ENCODE results near the gene MLST8.

Gene MLST8

DNA sequence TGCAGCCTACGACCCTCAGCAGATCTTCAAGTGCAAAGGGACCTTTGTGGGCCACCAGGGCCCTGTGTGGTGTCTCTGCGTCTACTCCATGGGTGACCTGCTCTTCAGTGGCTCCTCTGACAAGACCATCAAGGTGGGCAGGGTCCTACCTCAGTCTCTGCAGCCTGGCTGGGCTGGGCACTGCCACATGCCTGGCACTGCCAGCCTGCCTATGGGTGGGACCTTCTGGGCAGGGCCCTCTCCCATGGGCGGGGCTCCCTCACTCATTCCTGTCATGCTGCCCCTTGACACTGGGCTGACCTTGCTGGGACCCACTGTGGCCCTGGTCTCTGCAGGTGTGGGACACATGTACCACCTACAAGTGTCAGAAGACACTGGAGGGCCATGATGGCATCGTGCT, 31.3 kb upstream of the MLST8 start:
- DNase-seq: no peak

DNA sequence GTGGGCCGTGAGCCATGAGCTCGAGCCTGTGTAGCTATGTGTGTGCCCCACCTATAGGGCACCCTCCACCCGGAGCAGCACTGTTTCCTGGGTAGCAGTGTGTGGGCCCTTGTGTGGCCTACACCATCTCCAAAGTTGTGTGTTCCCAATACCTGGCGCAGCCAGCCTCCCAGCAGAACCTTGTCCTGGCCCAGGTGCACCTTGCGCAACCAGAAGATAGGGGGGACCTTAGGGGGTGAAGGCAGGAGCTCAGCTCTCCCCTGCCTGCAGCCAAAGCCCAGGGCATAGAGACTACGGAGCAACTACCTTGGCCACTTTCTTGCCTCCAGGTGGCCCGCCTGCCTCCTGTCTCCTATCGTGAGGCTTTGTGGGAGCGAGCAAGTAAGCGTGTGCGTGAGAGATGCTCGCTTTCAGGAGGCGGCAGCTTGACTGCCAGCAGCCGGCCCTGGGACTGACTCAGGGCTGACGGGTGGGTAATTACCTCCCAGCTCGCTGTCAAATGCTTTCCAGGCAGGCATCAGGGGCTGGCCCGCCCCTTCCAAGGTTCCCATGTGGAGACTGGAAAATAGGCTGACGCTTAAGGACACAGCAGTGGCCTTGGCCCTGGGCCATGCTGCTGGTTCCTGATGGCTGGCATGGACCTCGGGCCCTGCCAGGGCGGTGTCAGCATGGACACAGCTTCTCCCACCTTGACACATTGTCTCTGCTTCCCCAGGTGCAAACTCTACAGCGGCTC, 30.7 kb upstream of the MLST8 start:
- no peak for DNase-seq

DNA sequence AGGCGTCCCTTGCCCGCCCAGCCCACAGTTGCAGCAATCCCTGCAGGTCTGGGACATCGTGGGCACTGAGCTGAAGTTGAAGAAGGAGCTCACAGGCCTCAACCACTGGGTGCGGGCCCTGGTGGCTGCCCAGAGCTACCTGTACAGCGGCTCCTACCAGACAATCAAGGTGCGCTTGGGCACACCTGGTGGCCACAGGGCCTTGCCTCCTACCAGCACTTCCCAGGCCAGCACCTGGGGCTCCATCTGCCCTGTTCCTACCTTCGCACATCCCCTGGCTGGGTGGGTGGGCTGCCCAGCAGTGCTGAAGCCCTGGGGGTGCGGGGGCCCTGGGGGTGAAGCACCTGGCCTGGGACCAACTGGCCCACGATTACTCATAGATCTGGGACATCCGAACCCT, 29.8 kb upstream of the MLST8 start:
- no peak for DNase-seq

DNA sequence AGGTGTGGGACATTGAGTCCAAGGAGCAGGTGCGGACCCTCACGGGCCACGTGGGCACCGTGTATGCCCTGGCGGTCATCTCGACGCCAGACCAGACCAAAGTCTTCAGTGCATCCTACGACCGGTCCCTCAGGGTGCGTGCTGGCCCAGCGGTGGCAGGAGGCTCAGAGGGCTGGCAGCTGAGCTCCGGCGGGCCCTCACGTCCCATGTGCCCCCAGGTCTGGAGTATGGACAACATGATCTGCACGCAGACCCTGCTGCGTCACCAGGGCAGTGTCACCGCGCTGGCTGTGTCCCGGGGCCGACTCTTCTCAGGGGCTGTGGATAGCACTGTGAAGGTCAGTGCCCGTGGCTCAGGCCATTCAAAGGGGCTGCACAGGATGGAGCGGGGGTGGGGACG, 29.2 kb upstream of the MLST8 start:
- no peak for DNase-seq

DNA sequence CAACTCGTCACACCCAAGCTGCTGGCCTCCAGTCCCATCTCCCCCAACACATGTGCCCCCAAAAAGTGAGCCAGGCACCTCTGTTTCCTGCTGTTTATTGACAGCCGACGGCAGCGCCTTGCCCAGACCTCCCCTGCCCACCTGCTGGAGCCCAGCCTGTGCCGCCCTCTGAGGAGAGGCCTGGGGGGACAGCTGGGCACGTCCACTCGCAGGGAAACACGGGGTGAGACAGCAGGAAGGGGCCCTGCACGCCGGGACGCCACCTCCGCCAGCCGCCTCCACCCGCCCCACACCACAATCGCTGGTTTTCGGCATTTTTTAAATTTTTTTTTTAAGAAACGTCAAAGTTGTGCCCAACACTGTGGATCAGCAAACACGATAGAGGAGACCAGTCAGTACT, 28.2 kb upstream of the MLST8 start:
- DNase-seq: no peak

DNA sequence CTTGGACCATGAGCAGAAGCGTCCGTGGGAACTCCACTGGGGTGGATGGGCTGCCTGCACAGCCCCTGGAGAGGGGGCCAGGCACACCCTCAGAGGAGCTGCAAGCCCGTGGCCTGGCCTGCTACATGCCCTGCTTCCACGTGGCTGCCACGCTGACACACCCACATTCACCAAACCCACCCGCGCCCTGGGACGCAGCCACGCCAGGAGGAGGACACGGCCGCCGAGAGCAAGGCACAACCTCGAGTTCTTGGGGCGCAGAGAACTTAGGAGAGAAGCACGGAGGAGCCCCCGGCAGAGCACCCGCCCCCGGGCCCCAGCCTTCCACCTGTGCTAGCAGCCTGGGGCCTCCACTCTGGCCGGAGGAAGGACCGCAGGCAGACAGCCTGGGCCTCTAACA, 27.7 kb upstream of the MLST8 start:
- no peak for DNase-seq

DNA sequence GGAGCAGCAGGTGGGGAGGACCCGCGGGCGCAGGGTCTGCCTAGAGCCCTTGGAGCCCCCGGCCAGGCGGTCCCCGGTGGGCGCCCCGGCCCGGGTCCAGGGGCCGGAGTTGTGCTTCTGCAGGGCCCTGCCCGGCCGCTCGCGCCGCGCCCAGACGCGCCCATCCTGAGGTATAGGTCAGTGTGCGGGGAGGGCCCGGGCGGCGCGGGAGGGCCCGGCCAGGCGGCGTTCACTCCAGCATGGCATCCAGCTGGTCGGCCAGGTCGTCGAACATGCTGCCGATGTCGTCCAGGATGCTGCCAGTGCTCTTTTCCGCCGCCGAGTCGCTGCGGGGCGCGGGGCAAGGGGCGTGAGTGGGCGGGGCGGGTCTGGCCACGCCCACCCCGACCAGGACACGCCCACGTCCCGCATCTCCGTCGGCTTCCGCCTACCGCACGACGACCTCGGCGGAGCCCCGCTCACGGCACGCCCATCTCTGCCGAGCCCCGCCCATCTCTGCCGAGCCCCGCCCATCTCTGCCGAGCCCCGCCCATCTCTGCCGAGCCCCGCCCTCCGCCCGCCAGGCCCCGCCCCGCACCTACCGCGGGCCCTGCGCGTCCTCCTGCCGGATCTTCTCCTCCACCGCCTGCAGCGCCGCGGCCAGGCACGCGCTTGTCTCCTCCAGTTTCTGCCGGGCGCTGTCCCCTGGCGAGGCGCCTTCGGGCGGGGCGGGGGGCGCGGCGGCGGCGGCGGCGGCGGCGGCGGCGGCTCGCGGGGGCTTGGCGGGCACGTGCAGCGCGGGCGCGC, 26.7 kb upstream of the MLST8 start:
- DNase-seq: no peak

DNA sequence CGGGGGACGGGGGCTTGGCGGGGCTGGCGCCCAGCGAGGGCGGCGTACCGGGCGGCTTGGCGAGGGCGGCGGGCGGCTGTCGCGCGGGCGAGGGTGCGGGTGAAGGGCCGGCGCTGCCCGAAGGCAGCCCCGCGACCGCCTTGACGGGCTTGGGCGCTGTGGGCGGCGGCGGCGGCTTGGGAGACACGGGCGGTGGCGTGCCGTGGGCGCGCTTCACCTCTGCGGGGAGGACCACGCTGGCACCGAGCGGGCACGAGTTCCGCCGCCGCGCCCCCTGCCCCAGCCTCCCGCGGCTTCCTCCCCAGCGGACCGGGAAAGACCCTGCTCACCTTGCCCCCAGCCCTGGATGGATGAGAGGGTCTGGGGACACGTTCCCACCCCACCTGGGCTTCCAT, 26.1 kb upstream of the MLST8 start:
- DNase-seq: no peak

DNA sequence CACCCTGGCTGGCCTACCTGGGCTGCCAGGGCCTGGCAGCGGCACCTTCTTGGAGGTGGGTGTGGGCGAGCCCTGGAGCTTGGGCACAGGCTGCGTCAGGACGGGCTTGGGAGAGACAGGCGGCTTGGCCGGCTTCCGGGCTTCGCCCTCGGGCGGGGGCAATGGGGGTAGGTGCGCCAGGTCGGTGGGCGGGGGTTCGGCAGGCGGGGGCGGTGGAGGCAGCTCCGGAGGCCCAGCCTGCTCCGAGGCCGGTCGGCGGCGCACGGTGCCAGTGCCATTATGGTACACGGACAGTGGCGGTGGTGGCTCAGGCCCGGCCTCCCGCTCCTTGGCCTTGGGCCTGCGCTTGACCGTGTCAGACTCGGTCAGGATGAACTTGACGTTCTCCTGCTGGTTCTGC, 25.7 kb upstream of the MLST8 start:
- DNase-seq: no peak

DNA sequence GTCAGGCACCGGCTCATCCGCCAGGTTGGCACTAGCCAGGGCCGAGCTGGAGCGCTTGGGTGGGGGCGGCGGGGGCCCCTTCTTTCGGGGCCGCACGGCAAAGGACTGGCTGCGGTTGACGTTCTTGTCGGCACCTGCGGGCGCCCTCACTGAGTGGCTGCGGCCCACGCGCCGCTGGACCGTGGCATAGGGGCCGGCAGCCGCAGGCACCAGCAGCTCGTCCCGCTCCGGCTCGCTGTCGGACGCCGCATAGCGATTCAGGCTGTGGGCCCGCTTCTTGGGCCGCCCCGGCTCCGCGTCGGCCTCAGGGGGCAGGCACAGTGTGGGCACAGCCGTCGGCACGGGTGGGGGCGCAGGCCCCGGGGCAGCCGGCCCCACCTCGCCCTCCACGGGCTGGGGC, 24.8 kb upstream of the MLST8 start:
- DNase-seq: no peak

DNA sequence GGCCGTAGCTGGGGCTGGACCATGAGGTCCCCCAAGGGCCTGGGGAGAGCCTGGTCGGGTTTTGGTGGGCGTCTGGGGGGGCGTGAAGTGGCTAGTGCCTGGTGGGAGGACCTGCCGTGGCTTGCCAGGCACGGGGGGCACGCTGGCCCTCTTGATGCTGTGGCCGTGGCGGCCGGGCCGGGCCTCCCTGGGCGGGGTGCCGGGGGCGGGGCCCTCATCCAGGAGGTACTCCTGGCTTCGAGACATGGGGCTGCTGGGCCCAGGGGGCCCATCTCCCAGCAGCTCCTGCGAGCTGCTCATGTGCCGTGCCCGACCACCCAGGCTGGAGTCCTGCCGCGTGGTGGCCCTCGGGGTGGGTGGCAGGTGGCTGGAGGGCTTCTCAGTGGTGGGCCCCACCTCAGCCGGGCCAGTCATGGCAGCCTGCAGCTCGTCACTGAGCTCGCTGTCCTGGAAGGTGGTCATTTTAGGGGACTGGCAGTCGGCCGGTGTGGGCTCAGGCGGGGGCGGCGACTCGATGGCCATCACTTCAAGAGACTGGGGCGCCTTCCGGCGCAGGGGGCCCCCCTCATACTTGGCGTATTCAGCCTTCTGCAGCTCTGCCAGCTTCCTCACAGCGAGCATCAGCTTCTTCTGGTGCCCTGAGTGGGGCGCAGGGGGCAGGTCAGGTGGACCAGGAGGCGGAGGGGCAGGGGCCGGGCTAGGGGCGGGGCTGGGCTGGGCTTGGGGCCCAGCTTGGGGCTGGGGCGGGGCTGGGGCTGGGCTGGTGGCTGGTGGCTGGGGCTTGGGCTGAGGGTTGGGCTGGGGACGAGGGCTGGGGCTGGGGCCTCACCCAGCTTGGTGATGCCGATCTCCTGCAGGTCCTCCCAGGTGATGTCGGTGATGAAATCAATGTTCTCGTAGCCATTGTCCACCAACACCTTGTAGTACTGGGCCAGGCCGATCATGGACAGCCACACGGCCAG, 24.0 kb upstream of the MLST8 start:
- DNase-seq: no peak

DNA sequence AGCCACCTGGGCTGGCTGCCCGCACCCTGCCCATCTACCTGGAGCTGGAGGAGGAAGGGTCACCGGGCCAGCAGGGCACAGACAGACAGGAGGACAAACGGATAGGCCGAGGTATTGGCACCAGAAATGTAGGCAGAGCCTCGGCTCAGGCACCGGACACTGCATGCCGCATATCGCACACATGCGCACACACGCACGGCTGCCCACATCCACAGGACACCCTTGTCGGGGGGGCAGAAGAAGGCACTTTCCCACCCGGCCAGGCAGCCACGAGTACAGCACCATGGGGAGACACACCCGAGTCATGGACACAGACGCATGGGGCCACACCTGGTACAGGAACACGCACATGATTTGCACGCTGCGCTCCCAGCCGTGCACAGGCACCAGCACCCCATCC, 23.3 kb upstream of the MLST8 start:
- no peak for DNase-seq

DNA sequence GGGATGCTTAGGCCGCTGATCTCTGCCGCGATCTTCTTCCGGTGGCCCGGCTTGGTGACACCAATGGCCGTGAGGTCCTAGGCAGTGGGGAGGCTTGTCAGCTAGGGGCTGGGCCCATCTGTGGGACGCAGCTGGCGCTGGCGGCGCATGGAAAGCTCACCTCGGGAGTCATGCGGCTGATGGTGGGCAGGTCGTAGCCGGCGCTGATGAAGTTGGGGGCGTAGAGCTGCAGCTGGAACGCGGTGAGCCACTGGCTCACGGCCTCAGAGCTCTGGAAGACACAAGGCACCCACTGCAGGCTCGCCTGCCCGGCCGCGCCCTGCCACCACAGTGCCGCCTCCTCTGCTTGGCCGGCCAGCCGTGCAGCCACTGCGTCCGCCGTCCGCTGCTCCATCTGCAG, 21.6 kb upstream of the MLST8 start:
- DNase-seq: no peak

DNA sequence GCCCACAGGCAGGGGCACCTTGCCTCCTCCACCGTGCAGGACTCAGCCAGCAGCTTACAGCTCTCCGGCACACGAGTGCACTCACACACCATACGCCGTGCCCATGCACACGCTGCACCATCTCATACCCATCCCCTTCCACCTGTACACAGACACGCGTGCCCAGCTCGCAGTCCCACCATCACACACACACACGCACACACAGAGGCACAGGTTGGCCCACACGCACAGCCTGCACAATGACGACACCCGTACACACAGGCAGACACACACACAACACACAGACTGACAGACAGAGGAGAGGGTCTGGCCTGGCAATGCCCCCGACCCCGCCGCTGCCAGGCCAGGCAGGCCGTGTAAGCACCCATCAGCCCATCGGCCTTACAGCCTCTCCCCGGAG, 20.9 kb upstream of the MLST8 start:
- no peak for DNase-seq

DNA sequence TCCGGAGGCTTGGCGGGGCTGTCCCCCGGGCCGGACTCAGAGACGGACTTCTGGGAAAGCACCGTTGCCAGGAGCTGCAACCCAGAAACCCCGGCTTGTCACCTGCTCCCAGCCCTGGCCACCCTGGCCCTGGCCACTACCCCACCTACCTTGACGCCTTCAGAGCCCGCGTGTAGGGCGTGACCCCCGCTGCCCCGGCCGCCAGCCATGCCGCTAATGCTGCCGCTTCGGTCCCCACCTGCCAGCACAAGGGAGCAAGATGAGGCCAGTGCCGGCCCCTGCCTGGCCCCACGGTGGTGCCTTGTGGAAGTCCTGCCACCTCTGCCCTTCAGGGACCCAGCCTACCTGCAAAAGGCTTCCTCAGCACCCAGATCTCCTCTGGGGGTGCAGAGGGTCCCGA, 20.3 kb upstream of the MLST8 start:
- no peak for DNase-seq

DNA sequence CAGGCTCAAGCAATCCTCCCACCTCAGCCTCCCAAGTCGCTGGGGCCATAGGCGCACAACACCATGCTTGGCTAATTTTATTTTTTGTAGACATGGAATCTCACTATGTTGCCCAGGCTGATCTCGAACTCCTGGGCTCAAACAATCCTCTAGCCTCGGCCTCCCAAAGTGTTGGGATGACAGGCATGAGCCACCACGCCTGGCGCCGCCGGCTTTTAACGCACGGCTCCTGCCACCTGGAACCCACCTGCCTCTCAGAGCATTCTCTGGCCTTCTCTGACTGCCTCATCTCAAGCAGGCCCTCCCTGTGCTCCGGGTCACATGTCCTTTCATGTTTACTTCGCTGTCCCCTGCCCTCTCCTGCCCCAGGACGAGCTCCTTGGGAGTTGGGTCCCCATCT, 19.2 kb upstream of the MLST8 start:
- DNase-seq: no peak

DNA sequence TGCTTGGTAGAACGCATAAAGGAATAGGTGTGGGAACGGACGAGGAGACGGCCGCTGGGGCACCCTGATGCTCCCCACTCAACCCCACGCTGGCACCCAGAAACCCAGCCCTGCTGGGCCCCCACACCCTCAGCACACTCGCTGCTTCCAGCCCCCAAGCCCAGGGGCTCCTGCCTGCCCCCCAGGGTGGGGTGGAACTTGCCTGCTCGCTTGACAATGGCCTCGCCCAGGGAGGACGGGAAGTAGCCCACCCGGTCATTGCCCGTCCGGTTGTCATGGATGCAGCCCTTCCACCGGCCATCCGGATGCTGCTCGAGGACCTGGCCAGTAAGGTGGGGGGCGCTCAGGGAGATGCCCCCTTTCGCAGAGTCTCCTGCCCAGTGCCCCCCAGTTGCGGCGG, 18.7 kb upstream of the MLST8 start:
- DNase-seq: no peak

DNA sequence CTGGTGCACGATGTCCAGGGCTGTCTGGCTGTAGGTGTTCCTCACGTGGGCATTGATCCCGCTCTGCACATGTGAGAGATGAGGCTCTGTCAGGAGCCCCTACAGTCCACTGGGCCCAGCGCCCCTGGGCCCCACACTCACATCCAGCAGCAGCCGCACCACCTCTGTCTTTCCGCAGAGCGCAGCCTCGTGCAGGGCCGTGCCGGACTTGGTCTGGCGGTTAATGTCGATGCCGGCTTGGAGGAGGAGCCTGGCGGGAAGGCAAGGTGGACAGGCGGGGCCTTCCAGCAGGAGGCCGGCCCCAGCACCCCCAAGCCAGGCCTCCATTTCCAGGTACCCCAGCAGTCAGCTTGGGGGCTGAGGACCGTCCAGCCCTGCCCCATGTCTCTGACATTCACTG, 18.0 kb upstream of the MLST8 start:
- no peak for DNase-seq

DNA sequence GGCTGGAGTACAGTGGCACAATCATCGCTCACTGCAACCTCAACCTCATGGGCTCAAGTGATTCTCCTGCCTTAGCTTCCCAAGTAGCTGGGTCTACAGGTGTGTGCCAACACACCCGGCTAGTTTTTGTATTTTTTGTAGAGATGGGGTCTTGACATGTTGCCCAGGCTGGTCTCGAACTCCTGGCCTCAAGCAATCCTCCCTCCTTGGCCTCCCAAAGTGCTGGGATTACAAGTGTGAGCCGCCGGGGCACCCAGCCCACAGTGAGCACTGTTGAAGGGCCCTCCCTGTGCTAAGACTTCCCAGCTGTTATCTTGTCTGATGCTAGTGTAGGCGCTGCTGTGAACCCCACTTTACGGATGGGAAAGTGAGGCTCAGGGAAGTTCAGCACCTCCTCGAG, 16.9 kb upstream of the MLST8 start:
- DNase-seq: no peak

DNA sequence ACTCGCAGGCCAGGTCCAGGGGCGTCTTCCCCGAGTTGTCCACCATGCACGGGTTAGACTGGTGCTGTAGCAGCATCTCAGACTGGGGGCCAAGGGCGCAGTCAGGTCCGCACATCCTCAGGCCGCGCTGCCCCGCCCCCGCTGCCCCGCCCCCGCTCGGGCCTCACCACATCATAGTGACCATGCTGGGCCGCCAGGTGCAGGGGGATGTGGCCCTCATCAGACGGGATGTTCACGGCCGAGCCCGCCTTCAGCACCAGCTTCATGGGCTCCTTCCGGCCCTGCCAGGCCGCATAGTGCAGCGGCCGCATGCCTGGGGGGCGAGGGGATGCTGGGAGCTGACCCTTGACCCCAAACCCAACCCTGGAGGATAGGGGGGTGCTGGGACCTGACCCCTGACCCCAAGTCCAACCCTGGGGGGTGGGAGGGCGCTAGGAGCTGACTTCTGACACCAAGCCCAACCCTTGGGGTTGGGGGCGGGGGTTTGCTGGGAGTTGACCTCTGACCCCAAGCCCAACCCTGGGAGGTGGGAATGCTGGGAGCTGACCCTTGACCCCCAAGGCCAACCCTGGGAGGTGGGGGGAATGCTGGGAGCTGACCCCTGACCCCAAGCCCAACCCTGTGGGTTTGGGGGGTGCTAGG, 15.9 kb upstream of the MLST8 start:
- DNase-seq: no peak

DNA sequence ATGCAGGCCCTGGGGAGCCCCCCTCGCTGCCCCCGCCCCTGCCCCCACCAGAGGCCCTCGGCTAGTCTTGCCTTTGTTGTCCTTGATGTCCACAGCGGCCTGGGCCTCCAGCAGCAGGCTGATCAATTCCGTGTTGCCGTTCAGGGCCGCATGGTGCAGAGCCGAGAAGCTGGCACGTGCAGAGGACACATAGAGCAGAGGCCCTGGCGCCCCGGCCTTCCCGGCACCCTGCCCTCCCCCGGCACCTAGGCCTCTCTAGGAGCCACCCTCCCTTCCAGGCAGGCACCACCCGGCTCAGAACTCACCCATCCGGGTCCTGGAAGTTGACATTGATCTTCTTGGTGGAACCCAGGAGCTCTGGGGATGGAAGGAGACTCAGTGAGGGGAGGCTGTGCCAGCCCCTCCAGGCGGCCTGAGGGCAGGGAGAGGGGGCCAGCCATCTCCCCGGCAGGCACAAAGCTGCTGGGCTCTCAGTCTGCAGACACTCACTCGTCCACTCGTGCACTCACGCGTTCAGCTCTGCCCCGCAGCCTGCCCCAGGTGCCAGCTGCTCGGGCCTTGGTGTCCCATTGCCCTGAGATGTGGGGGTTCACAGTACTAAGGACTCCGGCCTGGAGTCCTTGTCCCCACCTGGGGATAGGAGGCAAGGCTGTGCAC, 15.1 kb upstream of the MLST8 start:
- DNase-seq: no peak

DNA sequence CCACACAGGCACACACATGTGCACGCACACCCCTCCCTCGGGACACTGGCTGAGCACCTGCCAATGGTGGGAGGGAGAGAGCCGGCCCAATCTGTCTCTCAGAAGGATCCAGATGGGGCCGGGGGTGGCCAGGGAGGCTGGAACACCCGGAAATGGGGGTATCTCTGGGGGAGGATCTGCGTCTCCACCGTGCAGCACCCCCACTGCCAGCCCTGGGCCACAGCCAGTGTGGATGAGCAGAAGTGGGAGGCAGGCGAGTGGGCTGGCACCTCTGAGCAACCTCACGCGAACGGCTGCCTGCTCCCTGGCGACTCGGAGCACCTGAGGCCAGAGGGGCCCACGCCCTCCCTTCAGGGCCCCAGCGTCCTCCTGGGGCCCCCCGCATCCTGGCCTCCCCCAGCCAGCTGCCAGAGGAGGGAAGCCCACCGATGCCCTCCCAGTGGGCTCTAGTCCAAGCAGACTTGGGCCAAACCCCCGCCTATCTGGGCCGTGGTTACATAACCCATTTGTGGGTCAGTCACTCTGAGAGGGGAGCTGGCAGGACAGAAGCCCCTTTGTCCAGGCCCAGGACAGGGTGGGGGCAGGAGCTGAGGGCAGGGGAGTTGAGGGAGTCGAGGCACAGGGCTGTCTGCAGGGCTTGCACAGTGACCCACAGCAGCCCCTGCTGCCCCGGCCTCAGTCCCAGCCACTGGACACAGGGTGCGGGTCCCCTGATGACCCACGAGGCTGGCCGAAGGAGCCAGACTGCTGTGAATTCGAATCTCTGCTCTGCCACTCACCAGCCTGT, 14.4 kb upstream of the MLST8 start:
- DNase-seq: no peak
